Caco-2 (cell line): ENCODE data around the gene HLTF. TPM values are rescaled to one million over a fixed set of nuclear protein-coding genes. Genes with fewer than 3 reads are reported as not detected.

Source experiments
- BruUV-seq: library from RNA; stranded (reverse); fragments of 400-500 nt; replicated peaks from 2 replicates; lab custom pipeline; 2021; lab: Mats Ljungman, UMichigan
- CTCF ChIA-PET: fragments of 300-600 bp; sonication (Branson Sonifier 250); formaldehyde crosslinking; loops from one replicate; lab custom pipeline; 2022; ENCODE audit warnings: antibody characterized with exemption; lab: Charles Lee
- POLR2A ChIA-PET: fragments of 300-600 bp; sonication (Branson Sonifier 250); formaldehyde crosslinking; loops from one replicate; lab custom pipeline; 2022; ENCODE audit warnings: antibody characterized with exemption; lab: Charles Lee
- DNase-seq, 2 experiments: peaks; one replicate each; pipeline versions ENCODE4 v3.0.0 to v3.0.0-alpha.2; 2020 to 2022
- H3K27me3 ChIP-seq: replicated peaks from 2 replicates; pipeline ENCODE4 v1.6.0; 2011; ENCODE audit warnings: low read length; ENCODE audit not compliant: control insufficient read depth, insufficient read depth
- H3K36me3 ChIP-seq: 2 replicates; pipeline ENCODE4 v1.5.1; 2011; ENCODE audit warnings: low read length; ENCODE audit not compliant: control insufficient read depth, insufficient read depth
- H3K4me1 ChIP-seq: fragments of 250-450 bp; sonication (Bioruptor Pico); 2 replicates; pipeline ENCODE4 v1.5.1; 2020; ENCODE audit warnings: mild to moderate bottlenecking
- H3K4me3 ChIP-seq: 2 replicates; pipeline ENCODE4 v1.5.1; 2011; ENCODE audit warnings: low read depth, mild to moderate bottlenecking, control low read depth, low read length
- H3K9me3 ChIP-seq: fragments of 250-450 bp; sonication (Bioruptor Pico); 2 replicates; pipeline ENCODE4 v1.5.1; 2020; ENCODE audit warnings: mild to moderate bottlenecking, moderate library complexity
- H3K27ac Mint-ChIP-seq: one replicate; pipeline ENCODE4 v1.8.0; 2022; ENCODE audit warnings: mixed read lengths; ENCODE audit not compliant: unreplicated experiment
- H3K27me3 Mint-ChIP-seq: one replicate; pipeline ENCODE4 v1.8.0; 2022; ENCODE audit warnings: mixed read lengths; ENCODE audit not compliant: insufficient read depth, unreplicated experiment
- H3K36me3 Mint-ChIP-seq: one replicate; pipeline ENCODE4 v1.8.0; 2022; ENCODE audit warnings: mild to moderate bottlenecking, mixed read lengths; ENCODE audit not compliant: insufficient read depth, unreplicated experiment
- H3K4me1 Mint-ChIP-seq: one replicate; pipeline ENCODE4 v1.8.0; 2022; ENCODE audit warnings: low read depth, mixed read lengths; ENCODE audit not compliant: unreplicated experiment
- H3K4me3 Mint-ChIP-seq: one replicate; pipeline ENCODE4 v1.8.0; 2022; ENCODE audit warnings: mild to moderate bottlenecking, moderate library complexity, mixed read lengths; ENCODE audit not compliant: unreplicated experiment
- H3K9me3 Mint-ChIP-seq: one replicate; pipeline ENCODE4 v1.8.0; 2022; ENCODE audit warnings: mixed read lengths; ENCODE audit not compliant: unreplicated experiment
- intact Hi-C: fragments of 100-400 bp; cut with micrococcal nuclease; formaldehyde crosslinking; loops from one replicate; pipeline ENCODE4 v1.10.0; 2022; ENCODE audit not compliant: unreplicated experiment
- total RNA-seq: library from RNA; stranded (reverse); gene quantifications from 2 replicates; pipeline ENCODE4 v1.2.3, GENCODE V29; 2022
- TF ChIP-seq, protein P1 (sequence below), 2 experiments: fragments of 200-600 bp in 1 of 2; IDR thresholded peaks; 1 replicate in 1 of 2; 2 replicates in 1 of 2; pipeline versions ENCODE4 v1.5.1 to v1.8.0; 2011 to 2022; ENCODE audit warnings: antibody characterized with exemption in 1 of 2, control low read depth in 1 of 2, inconsistent platforms in 1 of 2, low read depth in 1 of 2, low read length in 1 of 2, mild to moderate bottlenecking in 1 of 2, moderate library complexity in 1 of 2; ENCODE audit not compliant: insufficient read depth in 1 of 2, severe bottlenecking in 1 of 2, unreplicated experiment in 1 of 2

Gene HLTF
- total RNA-seq, 1 experiment from 2014 or later = 53.0 TPM

- BruUV-seq = TSS peak; percentile 40
- intact Hi-C loops = loop anchor here (5.0 kb wide), 1 partner anchor 94 kb away; the partner anchor contains the start of gene GYG1
- Mint-ChIP-seq H3K4me1 (peaks cover 4% of the 10 kb centered on the region), H3K27me3 (no peaks in the 10 kb centered on the region), H3K27ac (peak overlapping the region; percentile 82), H3K9me3 (no peaks in the 10 kb centered on the region), H3K4me3 (peak overlapping the region; percentile 91), H3K36me3 (peaks cover 31% of the 10 kb centered on the region)
- Histone ChIP-seq H3K4me1 (peaks cover 15% of the 10 kb centered on the region), H3K9me3 (no peaks in the 10 kb centered on the region), H3K4me3 (peak overlapping the region; percentile 78), H3K27me3 (no peaks in the 10 kb centered on the region), H3K36me3 (no peaks in the 10 kb centered on the region)
- TF ChIP-seq, protein P1, sequence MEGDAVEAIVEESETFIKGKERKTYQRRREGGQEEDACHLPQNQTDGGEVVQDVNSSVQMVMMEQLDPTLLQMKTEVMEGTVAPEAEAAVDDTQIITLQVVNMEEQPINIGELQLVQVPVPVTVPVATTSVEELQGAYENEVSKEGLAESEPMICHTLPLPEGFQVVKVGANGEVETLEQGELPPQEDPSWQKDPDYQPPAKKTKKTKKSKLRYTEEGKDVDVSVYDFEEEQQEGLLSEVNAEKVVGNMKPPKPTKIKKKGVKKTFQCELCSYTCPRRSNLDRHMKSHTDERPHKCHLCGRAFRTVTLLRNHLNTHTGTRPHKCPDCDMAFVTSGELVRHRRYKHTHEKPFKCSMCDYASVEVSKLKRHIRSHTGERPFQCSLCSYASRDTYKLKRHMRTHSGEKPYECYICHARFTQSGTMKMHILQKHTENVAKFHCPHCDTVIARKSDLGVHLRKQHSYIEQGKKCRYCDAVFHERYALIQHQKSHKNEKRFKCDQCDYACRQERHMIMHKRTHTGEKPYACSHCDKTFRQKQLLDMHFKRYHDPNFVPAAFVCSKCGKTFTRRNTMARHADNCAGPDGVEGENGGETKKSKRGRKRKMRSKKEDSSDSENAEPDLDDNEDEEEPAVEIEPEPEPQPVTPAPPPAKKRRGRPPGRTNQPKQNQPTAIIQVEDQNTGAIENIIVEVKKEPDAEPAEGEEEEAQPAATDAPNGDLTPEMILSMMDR (IDR thresholded peaks at IDR 0.05; ENCODE audit: insufficient read depth in 1 of 2, low read depth in 1 of 2, low read length in 1 of 2, severe bottlenecking in 1 of 2, unreplicated experiment in 1 of 2) = no peak
- peak; percentile 34 to 47 for DNase-seq
- ChIA-PET CTCF (no interaction called here), POLR2A (no interaction called here)
Observed at GRCh38 chr3:149085828-149086231, 503 bp downstream of the HLTF start.

DNA sequence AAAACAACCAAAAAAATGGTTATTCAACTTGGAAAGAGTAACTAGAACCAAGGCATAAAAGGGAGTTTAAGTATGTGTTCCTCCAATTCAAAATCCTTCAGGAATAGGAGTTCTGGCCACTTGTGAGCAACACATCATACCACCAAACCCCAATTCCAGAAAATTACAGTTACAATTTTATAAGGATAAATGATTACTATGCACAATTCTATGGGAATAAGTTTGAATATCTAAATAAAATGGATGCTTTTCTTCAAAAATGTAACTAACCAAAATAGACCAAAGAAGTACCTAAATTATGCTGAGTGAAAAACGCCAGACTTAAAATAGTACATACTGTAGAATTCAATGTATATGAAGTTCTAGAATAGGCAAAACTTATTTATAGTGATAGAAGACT, 4.6 kb downstream of the HLTF start:
- ChIA-PET CTCF (no interaction called here), POLR2A (no interaction called here)
- TF ChIP-seq, protein P1 (IDR thresholded peaks at IDR 0.05; ENCODE audit: insufficient read depth in 1 of 2, low read depth in 1 of 2, low read length in 1 of 2, severe bottlenecking in 1 of 2, unreplicated experiment in 1 of 2) = no peak
- H3K4me3 ChIP-seq = no peak overlapping the region
- Mint-ChIP-seq H3K27ac (no peak overlapping the region), H3K4me3 (no peak overlapping the region), H3K9me3 (no peaks in the 10 kb centered on the region), H3K4me1 (no peaks in the 10 kb centered on the region), H3K27me3 (no peaks in the 10 kb centered on the region), H3K36me3 (peaks cover 37% of the 10 kb centered on the region)
- H3K9me3 ChIP-seq = no peaks in the 10 kb centered on the region
- no peaks in the 10 kb centered on the region for H3K27me3 ChIP-seq
- no peaks in the 10 kb centered on the region for H3K36me3 ChIP-seq
- no TSS peak for BruUV-seq
- DNase-seq = no peak
- intact Hi-C loops = no loop called here
- H3K4me1 ChIP-seq = peaks cover 11% of the 10 kb centered on the region

DNA sequence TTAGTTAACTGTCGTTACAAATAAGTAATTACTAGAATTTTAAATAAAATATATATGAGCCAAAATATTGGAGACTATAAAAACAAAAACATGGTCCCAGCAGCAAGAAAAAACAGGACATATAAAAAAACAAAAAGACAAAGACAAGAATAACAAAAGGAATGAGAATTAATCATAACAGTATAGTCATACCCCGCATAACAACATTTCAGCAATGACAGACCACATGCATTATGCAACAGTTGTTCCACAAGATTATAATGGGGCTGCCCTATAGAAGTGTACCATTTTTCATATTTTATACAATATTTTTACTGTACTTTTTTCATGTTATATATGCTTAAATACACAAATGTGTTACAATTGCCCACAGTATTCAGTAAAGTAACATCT, 5.6 kb downstream of the HLTF start:
- no peaks in the 10 kb centered on the region for H3K36me3 ChIP-seq
- TF ChIP-seq, protein P1 (IDR thresholded peaks at IDR 0.05; ENCODE audit: insufficient read depth in 1 of 2, low read depth in 1 of 2, low read length in 1 of 2, severe bottlenecking in 1 of 2, unreplicated experiment in 1 of 2) = no peak
- DNase-seq = no peak
- no peaks in the 10 kb centered on the region for H3K4me1 Mint-ChIP-seq
- no peaks in the 10 kb centered on the region for H3K27me3 Mint-ChIP-seq
- no peaks in the 10 kb centered on the region for H3K27me3 ChIP-seq
- H3K27ac Mint-ChIP-seq = no peak overlapping the region
- H3K36me3 Mint-ChIP-seq = peaks cover 27% of the 10 kb centered on the region
- no peaks in the 10 kb centered on the region for H3K9me3 Mint-ChIP-seq
- no peaks in the 10 kb centered on the region for H3K9me3 ChIP-seq
- CTCF ChIA-PET = no interaction called here
- no peak overlapping the region for H3K4me3 Mint-ChIP-seq
- intact Hi-C loops = no loop called here
- H3K4me1 ChIP-seq = peaks cover 10% of the 10 kb centered on the region
- H3K4me3 ChIP-seq = no peak overlapping the region
- POLR2A ChIA-PET = no interaction called here
- no TSS peak for BruUV-seq
